ENCODE results near the gene DEGS2. TPM values are rescaled to one million over a fixed set of nuclear protein-coding genes. Genes with fewer than 3 reads are reported as not detected.

Gene DEGS2
- total RNA-seq, 6 experiments from 2014 or later: 0.09 to 0.55 (median 0.22) TPM

DNA sequence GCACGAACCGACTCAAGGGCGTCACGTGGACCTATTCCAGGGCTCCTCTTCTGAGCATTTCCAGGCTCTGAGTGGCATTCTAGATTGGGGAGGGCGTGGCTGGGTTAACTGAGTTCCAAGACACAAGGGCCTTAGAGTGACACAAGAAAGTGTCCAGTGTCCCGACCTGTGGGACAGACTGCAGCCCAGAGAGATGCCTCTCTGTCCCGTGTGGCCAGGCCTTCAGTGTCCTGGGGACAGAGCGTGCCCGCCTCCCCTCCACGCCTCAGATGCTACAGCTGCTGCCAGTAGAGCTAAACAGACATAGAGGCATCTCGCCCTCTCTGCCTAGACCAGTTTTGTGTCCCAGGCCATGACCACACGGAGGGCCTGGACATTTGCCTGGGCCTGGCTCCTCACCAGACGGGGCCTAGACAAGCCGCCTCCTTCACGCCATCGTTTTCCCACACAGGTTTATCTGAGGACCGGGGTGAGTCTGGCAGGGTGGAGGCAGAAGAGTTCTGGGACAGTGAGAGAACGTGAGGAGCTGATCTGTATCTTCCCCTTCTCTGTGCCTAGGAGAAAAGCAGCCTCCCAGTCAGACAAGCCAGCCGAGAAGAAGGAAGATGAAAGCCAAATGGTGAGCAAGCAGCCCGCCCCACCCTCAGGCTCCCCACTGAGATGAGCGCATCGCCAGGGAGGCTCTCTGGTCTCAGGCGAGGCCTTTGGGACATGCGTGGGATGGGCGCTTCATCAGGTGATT, 27.1 kb downstream of the DEGS2 start:
- WGBS (ENCODE audit: insufficient coverage, low coverage, low lambda C conversion rate, missing lambda C conversion rate): 75% methylated on average over 10 of the region's 25 CpGs
- no peak for DNase-seq
- no peak for ATAC-seq
- no peaks in the 10 kb centered on the region for H3K4me1 ChIP-seq
- H3K36me3 ChIP-seq: peaks cover 0 to 56% (median 20%) of the 10 kb centered on the region in 4 donors
- intact Hi-C loops (cut with DNase I): no loop called here
- no peak overlapping the region for H3K4me3 ChIP-seq
- H3K9me3 ChIP-seq: no peaks in the 10 kb centered on the region
- no peak for TF ChIP-seq POLR2A (IDR thresholded peaks at IDR 0.05)
- TF ChIP-seq, protein P1, sequence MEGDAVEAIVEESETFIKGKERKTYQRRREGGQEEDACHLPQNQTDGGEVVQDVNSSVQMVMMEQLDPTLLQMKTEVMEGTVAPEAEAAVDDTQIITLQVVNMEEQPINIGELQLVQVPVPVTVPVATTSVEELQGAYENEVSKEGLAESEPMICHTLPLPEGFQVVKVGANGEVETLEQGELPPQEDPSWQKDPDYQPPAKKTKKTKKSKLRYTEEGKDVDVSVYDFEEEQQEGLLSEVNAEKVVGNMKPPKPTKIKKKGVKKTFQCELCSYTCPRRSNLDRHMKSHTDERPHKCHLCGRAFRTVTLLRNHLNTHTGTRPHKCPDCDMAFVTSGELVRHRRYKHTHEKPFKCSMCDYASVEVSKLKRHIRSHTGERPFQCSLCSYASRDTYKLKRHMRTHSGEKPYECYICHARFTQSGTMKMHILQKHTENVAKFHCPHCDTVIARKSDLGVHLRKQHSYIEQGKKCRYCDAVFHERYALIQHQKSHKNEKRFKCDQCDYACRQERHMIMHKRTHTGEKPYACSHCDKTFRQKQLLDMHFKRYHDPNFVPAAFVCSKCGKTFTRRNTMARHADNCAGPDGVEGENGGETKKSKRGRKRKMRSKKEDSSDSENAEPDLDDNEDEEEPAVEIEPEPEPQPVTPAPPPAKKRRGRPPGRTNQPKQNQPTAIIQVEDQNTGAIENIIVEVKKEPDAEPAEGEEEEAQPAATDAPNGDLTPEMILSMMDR (IDR thresholded peaks at IDR 0.05): no peak
- no peaks in the 10 kb centered on the region for H3K27me3 ChIP-seq
- no peak overlapping the region for H3K27ac ChIP-seq

DNA sequence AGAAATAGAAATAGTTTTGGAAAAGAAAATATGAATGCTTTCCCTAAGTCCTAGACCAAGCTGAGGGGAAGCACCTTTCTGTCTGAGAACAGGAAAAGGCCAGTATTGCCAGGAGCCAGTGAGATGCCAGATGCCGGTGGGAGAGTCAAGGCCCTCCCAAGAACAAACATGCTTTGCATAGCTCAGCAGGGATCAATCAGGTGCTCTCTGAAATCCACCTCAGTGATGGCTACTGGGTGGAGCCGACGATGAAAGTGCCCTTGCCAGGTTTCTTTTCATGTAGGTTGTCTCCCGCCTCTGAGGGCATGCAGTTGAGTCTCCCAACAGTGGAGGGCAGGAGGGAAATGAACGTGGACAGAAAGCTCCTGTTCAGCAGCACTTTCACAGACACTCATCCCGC, 28.3 kb downstream of the DEGS2 start:
- no peaks in the 10 kb centered on the region for H3K9me3 ChIP-seq
- H3K4me1 ChIP-seq: no peaks in the 10 kb centered on the region
- peaks cover 0 to 59% (median 20%) of the 10 kb centered on the region in 4 donors for H3K36me3 ChIP-seq
- WGBS (ENCODE audit: insufficient coverage, low coverage, low lambda C conversion rate, missing lambda C conversion rate): 75% methylated on average over 1 of the region's 6 CpGs
- DNase-seq: no peak
- H3K27ac ChIP-seq: no peak overlapping the region
- H3K4me3 ChIP-seq: no peak overlapping the region
- no peaks in the 10 kb centered on the region for H3K27me3 ChIP-seq
- TF ChIP-seq POLR2A (IDR thresholded peaks at IDR 0.05): no peak
- ATAC-seq: peak in 2 of 4 donors; percentile 23 to 30
- intact Hi-C loops (cut with DNase I): no loop called here

DNA sequence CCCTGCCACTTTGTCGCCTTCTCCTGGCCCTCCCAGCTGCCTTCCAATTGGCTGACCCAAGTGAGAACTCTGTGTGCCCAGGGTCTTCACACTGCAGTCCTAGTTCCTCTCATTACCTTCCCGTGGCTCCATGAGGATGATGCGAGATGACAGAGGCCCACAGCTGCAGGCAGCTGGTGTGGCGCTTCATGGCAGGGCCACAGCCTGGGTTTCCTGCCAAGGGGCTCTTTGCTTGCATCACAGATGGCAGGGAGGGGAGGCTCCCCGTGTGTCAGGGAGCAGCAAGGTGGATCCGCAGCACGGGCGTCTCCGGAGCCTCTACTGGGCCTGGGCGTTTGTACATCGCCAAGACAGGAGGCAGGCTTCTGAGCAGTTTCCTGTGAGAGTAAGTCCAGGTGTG, 28.9 kb downstream of the DEGS2 start:
- no peak overlapping the region for H3K4me3 ChIP-seq
- TF ChIP-seq, protein P1 (IDR thresholded peaks at IDR 0.05): no peak
- no peak for TF ChIP-seq POLR2A (IDR thresholded peaks at IDR 0.05)
- ATAC-seq (no peak), DNase-seq (no peak)
- intact Hi-C loops (cut with DNase I): no loop called here
- no peaks in the 10 kb centered on the region for H3K9me3 ChIP-seq
- H3K27me3 ChIP-seq: no peaks in the 10 kb centered on the region
- WGBS (ENCODE audit: insufficient coverage, low coverage, low lambda C conversion rate, missing lambda C conversion rate): 92% methylated on average over 2 of the region's 11 CpGs
- H3K4me1 ChIP-seq: no peaks in the 10 kb centered on the region
- H3K27ac ChIP-seq: no peak overlapping the region
- peaks cover 0 to 60% (median 21%) of the 10 kb centered on the region in 4 donors for H3K36me3 ChIP-seq

- 81% methylated on average over 5 of the region's 7 CpGs for WGBS (ENCODE audit: insufficient coverage, low coverage, low lambda C conversion rate, missing lambda C conversion rate)
- Histone ChIP-seq H3K4me3 (no peak overlapping the region), H3K9me3 (no peaks in the 10 kb centered on the region), H3K36me3 (peaks cover 0 to 46% (median 18%) of the 10 kb centered on the region in 4 donors), H3K27ac (no peak overlapping the region), H3K27me3 (no peaks in the 10 kb centered on the region), H3K4me1 (no peaks in the 10 kb centered on the region)
- TF ChIP-seq, protein P1 (IDR thresholded peaks at IDR 0.05): no peak
- no peak for TF ChIP-seq POLR2A (IDR thresholded peaks at IDR 0.05)
- DNase-seq (no peak), ATAC-seq (peak in 1 of 4 donors; percentile 14)
- intact Hi-C loops (cut with DNase I): no loop called here
Observed at GRCh38 chr14:100129161-100129589, 30.3 kb downstream of the DEGS2 start.

DNA sequence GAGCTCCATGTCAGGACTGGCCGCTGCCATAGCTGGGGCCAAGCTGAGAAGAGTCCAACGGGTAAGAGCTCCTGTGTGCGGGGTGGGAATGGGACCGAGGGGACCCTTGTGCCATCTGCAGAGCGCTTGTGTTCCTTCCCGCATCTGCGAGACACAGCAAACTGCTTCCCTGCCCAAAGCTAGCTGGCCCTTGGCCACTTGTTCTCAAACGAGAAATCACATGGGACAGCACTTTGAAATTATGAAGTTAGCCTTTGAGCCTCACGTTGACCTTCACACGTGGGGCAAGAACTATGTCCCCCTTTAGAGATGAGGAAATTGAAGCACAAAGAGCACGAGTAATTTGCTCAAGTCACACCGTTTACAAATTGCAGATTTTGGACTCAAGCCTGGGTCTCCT, 30.8 kb downstream of the DEGS2 start:
- 42% methylated on average over 6 of the region's 12 CpGs for WGBS (ENCODE audit: insufficient coverage, low coverage, low lambda C conversion rate, missing lambda C conversion rate)
- peak in 1 of 4 donors; percentile 28 for ATAC-seq
- no peak for DNase-seq
- no peaks in the 10 kb centered on the region for H3K27me3 ChIP-seq
- TF ChIP-seq, protein P1 (IDR thresholded peaks at IDR 0.05): no peak
- no peak for TF ChIP-seq POLR2A (IDR thresholded peaks at IDR 0.05)
- intact Hi-C loops (cut with DNase I): no loop called here
- no peak overlapping the region for H3K27ac ChIP-seq
- no peaks in the 10 kb centered on the region for H3K4me1 ChIP-seq
- peaks cover 0 to 42% (median 18%) of the 10 kb centered on the region in 4 donors for H3K36me3 ChIP-seq
- no peaks in the 10 kb centered on the region for H3K9me3 ChIP-seq
- H3K4me3 ChIP-seq: no peak overlapping the region

Data from right lobe of liver (tissue), 6 donors.